ENCODE measurements around the gene CROCC.
"Not testable (repeated sequence)": the region's sequence is repeated elsewhere in the genome, so short reads cannot be mapped to it uniquely, and the experiment has no call there.

Gene CROCC

GRCh38 chr1:16931206-16931934, 9.6 kb downstream of the CROCC start:
- in situ Hi-C loops (cut with MboI; ENCODE audit: low sequenced_read_pairs, unreplicated experiment); DNase-seq (ENCODE audit: low spot score): not testable (repeated sequence)

GRCh38 chr1:16933945-16934344, 12.2 kb downstream of the CROCC start:
- DNase-seq (ENCODE audit: low spot score); in situ Hi-C loops (cut with MboI; ENCODE audit: low sequenced_read_pairs, unreplicated experiment): not testable (repeated sequence)

- in situ Hi-C loops (cut with MboI; ENCODE audit: low sequenced_read_pairs, unreplicated experiment); DNase-seq (ENCODE audit: low spot score): not testable (repeated sequence)
Measured at GRCh38 chr1:16936580-16936979, 14.8 kb downstream of the CROCC start.

- TF ChIP-seq CTCF (IDR thresholded peaks at IDR 0.05; ENCODE audit: borderline replicate concordance, control extremely low read depth, extremely low read depth, insufficient read depth, missing control alignments) = no peak
- in situ Hi-C loops (cut with MboI; ENCODE audit: low sequenced_read_pairs, unreplicated experiment) = no loop called here
- DNase-seq (ENCODE audit: low spot score) = no peak
Measured at GRCh38 chr1:16938351-16939321, 16.9 kb downstream of the CROCC start.

- DNase-seq (ENCODE audit: low spot score) = not testable (repeated sequence)
- in situ Hi-C loops (cut with MboI; ENCODE audit: low sequenced_read_pairs, unreplicated experiment) = loop anchor here (5.0 kb wide), 1 partner anchor 317 kb away; no protein-coding TSS in a partner anchor
Measured at GRCh38 chr1:16939386-16940180, 17.9 kb downstream of the CROCC start.

GRCh38 chr1:16944038-16944437, 22.3 kb downstream of the CROCC start:
- in situ Hi-C loops (cut with MboI; ENCODE audit: low sequenced_read_pairs, unreplicated experiment) = loop anchor here (5.0 kb wide), 1 partner anchor 322 kb away; no protein-coding TSS in a partner anchor

GRCh38 chr1:16945512-16945911, 23.8 kb downstream of the CROCC start:
- in situ Hi-C loops (cut with MboI; ENCODE audit: low sequenced_read_pairs, unreplicated experiment) = not testable (repeated sequence)

More at GRCh38 chr1:16944038-16944437, 22.3 kb downstream of the CROCC start:
- TF ChIP-seq CTCF (IDR thresholded peaks at IDR 0.05; ENCODE audit: borderline replicate concordance, control extremely low read depth, extremely low read depth, insufficient read depth, missing control alignments) = no peak
- DNase-seq (ENCODE audit: low spot score) = no peak

GRCh38 chr1:16946185-16946584, 24.5 kb downstream of the CROCC start:
- in situ Hi-C loops (cut with MboI; ENCODE audit: low sequenced_read_pairs, unreplicated experiment); DNase-seq (ENCODE audit: low spot score): not testable (repeated sequence)

More at GRCh38 chr1:16945512-16945911, 23.8 kb downstream of the CROCC start:
- not testable (repeated sequence) for DNase-seq (ENCODE audit: low spot score)

GRCh38 chr1:16946646-16947045, 24.9 kb downstream of the CROCC start:
- in situ Hi-C loops (cut with MboI; ENCODE audit: low sequenced_read_pairs, unreplicated experiment) = no loop called here
- no peak for TF ChIP-seq CTCF (IDR thresholded peaks at IDR 0.05; ENCODE audit: borderline replicate concordance, control extremely low read depth, extremely low read depth, insufficient read depth, missing control alignments)
- no peak for DNase-seq (ENCODE audit: low spot score)

- DNase-seq (ENCODE audit: low spot score); in situ Hi-C loops (cut with MboI; ENCODE audit: low sequenced_read_pairs, unreplicated experiment): not testable (repeated sequence)
Measured at GRCh38 chr1:16948282-16948891, 26.7 kb downstream of the CROCC start.

GRCh38 chr1:16949026-16949425, 27.3 kb downstream of the CROCC start:
- in situ Hi-C loops (cut with MboI; ENCODE audit: low sequenced_read_pairs, unreplicated experiment); DNase-seq (ENCODE audit: low spot score): not testable (repeated sequence)

- DNase-seq (ENCODE audit: low spot score); in situ Hi-C loops (cut with MboI; ENCODE audit: low sequenced_read_pairs, unreplicated experiment): not testable (repeated sequence)
Measured at GRCh38 chr1:16952376-16952775, 30.6 kb downstream of the CROCC start.

All from GM13976 (cell line).